GM04504 (cell line): ENCODE data around the gene CCDC15.
"Not testable (repeated sequence)": the region's sequence is repeated elsewhere in the genome, so short reads cannot be mapped to it uniquely, and the experiment has no call there.

ENCODE experiments used
- DNase-seq: peaks from one replicate; pipeline ENCODE4 v3.0.0-alpha.2; 2012; ENCODE audit warnings: low read depth

CCDC15 gene

GRCh38 chr11:124942466-124943253 is 11.3 kb upstream of the CCDC15 start:
- DNase-seq, result no peak

GRCh38 chr11:124943254-124943616 is 10.8 kb upstream of the CCDC15 start:
- no peak for DNase-seq

- DNase-seq, result no peak
Observed at GRCh38 chr11:124943741-124944140, 10.3 kb upstream of the CCDC15 start.

GRCh38 chr11:124944565-124944964 is 9.4 kb upstream of the CCDC15 start:
- DNase-seq, result no peak

- no peak for DNase-seq
Observed at GRCh38 chr11:124945826-124946225, 8.2 kb upstream of the CCDC15 start.

GRCh38 chr11:124946735-124947141 is 7.3 kb upstream of the CCDC15 start:
- DNase-seq, result peak; percentile 28

- no peak for DNase-seq
Observed at GRCh38 chr11:124950601-124951330, 3.2 kb upstream of the CCDC15 start.

- no peak for DNase-seq
Observed at GRCh38 chr11:124951341-124951740, 2.7 kb upstream of the CCDC15 start.

- no peak for DNase-seq
Observed at GRCh38 chr11:124954590-124954955, 571 bp downstream of the CCDC15 start.

GRCh38 chr11:124955035-124955434 is 1.0 kb downstream of the CCDC15 start:
- DNase-seq, result no peak

GRCh38 chr11:124961972-124962609 is 8.1 kb downstream of the CCDC15 start:
- peak; percentile 50 for DNase-seq

GRCh38 chr11:124968197-124968596 is 14.2 kb downstream of the CCDC15 start:
- DNase-seq, result not testable (repeated sequence)

GRCh38 chr11:124970925-124971324 is 16.9 kb downstream of the CCDC15 start:
- peak; percentile 17 for DNase-seq

- no peak for DNase-seq
Observed at GRCh38 chr11:124971810-124972209, 17.8 kb downstream of the CCDC15 start.

GRCh38 chr11:124976531-124976930 is 22.5 kb downstream of the CCDC15 start:
- no peak for DNase-seq

GRCh38 chr11:124977006-124977405 is 23.0 kb downstream of the CCDC15 start:
- no peak for DNase-seq

GRCh38 chr11:124978316-124978715 is 24.3 kb downstream of the CCDC15 start:
- DNase-seq, result no peak

- DNase-seq, result no peak
Observed at GRCh38 chr11:124982043-124982442, 28.0 kb downstream of the CCDC15 start.

GRCh38 chr11:124983674-124984511 is 29.9 kb downstream of the CCDC15 start:
- no peak for DNase-seq

- DNase-seq, result no peak
Observed at GRCh38 chr11:124984512-124984854, 30.5 kb downstream of the CCDC15 start.

GRCh38 chr11:124987096-124987495 is 33.1 kb downstream of the CCDC15 start:
- no peak for DNase-seq

GRCh38 chr11:124988063-124988462 is 34.1 kb downstream of the CCDC15 start:
- DNase-seq, result no peak
